ENCODE measurements around the gene CACNB3.

DNA sequence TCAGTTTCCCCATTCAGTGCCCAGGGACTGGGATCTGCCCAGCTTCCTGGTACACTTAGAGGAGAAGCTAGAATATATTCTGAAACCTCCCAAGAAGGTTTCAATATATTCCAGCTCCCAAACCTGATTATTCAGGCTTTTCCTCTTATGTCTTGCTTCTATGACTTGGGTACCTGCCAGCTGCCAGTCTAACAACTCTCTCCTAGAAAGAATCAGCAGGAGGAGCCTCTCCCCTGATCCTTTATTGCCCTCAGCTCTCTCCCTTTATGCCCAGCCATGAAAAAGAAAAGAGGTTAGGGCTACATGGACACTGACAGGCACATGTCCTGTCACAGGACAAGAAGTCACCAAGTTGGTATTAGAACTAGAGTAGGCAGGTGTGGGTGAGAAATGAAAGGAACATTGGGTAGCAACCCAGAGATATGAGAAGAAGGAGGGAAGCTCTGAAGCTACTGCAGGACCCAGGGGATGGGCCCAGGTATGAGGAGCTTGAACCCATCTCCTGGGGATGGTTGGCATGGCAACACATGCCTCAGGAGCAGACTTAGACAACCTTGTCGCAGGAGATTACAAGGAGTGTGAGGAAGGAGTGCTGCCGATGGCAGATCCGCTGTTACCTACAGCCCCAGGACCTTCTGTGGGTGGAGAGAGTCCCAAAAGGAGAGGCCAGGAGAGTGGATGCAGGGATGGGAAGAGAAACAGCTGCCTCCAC is 2.0 kb upstream of the CACNB3 start:
- TF ChIP-seq, protein P1, sequence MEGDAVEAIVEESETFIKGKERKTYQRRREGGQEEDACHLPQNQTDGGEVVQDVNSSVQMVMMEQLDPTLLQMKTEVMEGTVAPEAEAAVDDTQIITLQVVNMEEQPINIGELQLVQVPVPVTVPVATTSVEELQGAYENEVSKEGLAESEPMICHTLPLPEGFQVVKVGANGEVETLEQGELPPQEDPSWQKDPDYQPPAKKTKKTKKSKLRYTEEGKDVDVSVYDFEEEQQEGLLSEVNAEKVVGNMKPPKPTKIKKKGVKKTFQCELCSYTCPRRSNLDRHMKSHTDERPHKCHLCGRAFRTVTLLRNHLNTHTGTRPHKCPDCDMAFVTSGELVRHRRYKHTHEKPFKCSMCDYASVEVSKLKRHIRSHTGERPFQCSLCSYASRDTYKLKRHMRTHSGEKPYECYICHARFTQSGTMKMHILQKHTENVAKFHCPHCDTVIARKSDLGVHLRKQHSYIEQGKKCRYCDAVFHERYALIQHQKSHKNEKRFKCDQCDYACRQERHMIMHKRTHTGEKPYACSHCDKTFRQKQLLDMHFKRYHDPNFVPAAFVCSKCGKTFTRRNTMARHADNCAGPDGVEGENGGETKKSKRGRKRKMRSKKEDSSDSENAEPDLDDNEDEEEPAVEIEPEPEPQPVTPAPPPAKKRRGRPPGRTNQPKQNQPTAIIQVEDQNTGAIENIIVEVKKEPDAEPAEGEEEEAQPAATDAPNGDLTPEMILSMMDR (IDR thresholded peaks at IDR 0.05), result no peak
- no peak for TF ChIP-seq POLR2AphosphoS5 (IDR thresholded peaks at IDR 0.05)

All from prostate gland (tissue), 2 donors.